Measurements from ENCODE around the gene GPR62. TPM values are rescaled to one million over a fixed set of nuclear protein-coding genes. Genes with fewer than 3 reads are reported as not detected.

Gene GPR62
- total RNA-seq, 1 experiment from 2014 or later: not detected

GRCh38 chr3:51943451-51944391, 11.5 kb upstream of the GPR62 start:
- Histone ChIP-seq H3K9me2 (ENCODE audit: insufficient read depth) (no peaks in the 10 kb centered on the region), H3K27me3 (ENCODE audit: insufficient read depth, low read depth) (no peaks in the 10 kb centered on the region), H3K27ac (no peak overlapping the region), H3K79me2 (ENCODE audit: low read depth) (peaks cover 26% of the 10 kb centered on the region), H4K20me1 (ENCODE audit: insufficient read depth) (peaks cover 5% of the 10 kb centered on the region; the same call in 1 of the 2 replicates), H3K4me3 (peak overlapping the region; percentile 72; the same call in 1 of the 2 replicates), H3K4me1 (replicated peaks; ENCODE audit: insufficient read depth) (peaks cover 16% of the 10 kb centered on the region; the same call in 1 of the 2 replicates), H3F3A (ENCODE audit: insufficient read depth, low read depth) (no peaks in the 10 kb centered on the region; the same call in 1 of the 2 replicates), H2AFZ (no peak overlapping the region), H3K36me3 (ENCODE audit: low read depth) (no peaks in the 10 kb centered on the region; the same call in 1 of the 2 replicates), H3K9me3 (ENCODE audit: insufficient read depth, low read depth) (no peaks in the 10 kb centered on the region), H3K4me2 (peak overlapping the region; percentile 98)
- ChIA-PET CTCF (interaction anchor here (0.6 to 1.2 kb wide), 4 partner anchors 30 to 444 kb away, joined by 3 to 6 read pairs (median 4); partner anchors contain the start of genes ABHD14B and DCAF1), POLR2A (ENCODE audit: unreplicated experiment) (interaction anchor here (0.6 kb wide), 1 partner anchor 444 kb away, joined by 8 read pairs; the partner anchor contains the start of gene DCAF1)
- no peak for TF ChIP-seq EZH2 (IDR thresholded peaks at IDR 0.05; ENCODE audit: low read depth)
- no peak for TF ChIP-seq CTCF (conservative IDR thresholded peaks at IDR 0.05)
- BruUV-seq (replicated peaks): no TSS peak
- intact Hi-C loops (cut with micrococcal nuclease; ENCODE audit: unreplicated experiment): loop anchor here (2.0 to 5.0 kb wide), 4 partner anchors 39 to 394 kb away; partner anchors contain the start of genes ACY1, DUSP7 and TWF2
- no peak for DNase-seq

- no peak overlapping the region for H3K4me3 ChIP-seq
- CTCF ChIA-PET: no interaction called here
- H3K9me2 ChIP-seq (ENCODE audit: insufficient read depth): no peaks in the 10 kb centered on the region
- peaks cover 21% of the 10 kb centered on the region for H3K79me2 ChIP-seq (ENCODE audit: low read depth)
- no TSS peak for BruUV-seq (replicated peaks)
- H3K27me3 ChIP-seq (ENCODE audit: insufficient read depth, low read depth): no peaks in the 10 kb centered on the region
- no peaks in the 10 kb centered on the region for H3K9me3 ChIP-seq (ENCODE audit: insufficient read depth, low read depth)
- DNase-seq: no peak
- no peaks in the 10 kb centered on the region for H3K36me3 ChIP-seq (ENCODE audit: low read depth)
- POLR2A ChIA-PET (ENCODE audit: unreplicated experiment): no interaction called here
- TF ChIP-seq EZH2 (IDR thresholded peaks at IDR 0.05; ENCODE audit: low read depth): no peak
- no peak for TF ChIP-seq CTCF (conservative IDR thresholded peaks at IDR 0.05)
- H3F3A ChIP-seq (ENCODE audit: insufficient read depth, low read depth): no peaks in the 10 kb centered on the region; the same call in 1 of the 2 replicates
- peaks cover 16% of the 10 kb centered on the region; the same call in 1 of the 2 replicates for H3K4me1 ChIP-seq (replicated peaks; ENCODE audit: insufficient read depth)
- intact Hi-C loops (cut with micrococcal nuclease; ENCODE audit: unreplicated experiment): loop anchor here (5.0 kb wide), 2 partner anchors 293 to 393 kb away; partner anchors contain the start of gene TWF2
- peaks cover 5% of the 10 kb centered on the region; the same call in 1 of the 2 replicates for H4K20me1 ChIP-seq (ENCODE audit: insufficient read depth)
- no peak overlapping the region for H3K27ac ChIP-seq
- H2AFZ ChIP-seq: no peak overlapping the region
- no peak overlapping the region for H3K4me2 ChIP-seq
These were observed 10.6 kb upstream of the GPR62 start for GRCh38 chr3:51944451-51945021.

- Histone ChIP-seq H3K4me1 (replicated peaks; ENCODE audit: insufficient read depth) (peaks cover 16% of the 10 kb centered on the region; the same call in 1 of the 2 replicates), H3K9me3 (ENCODE audit: insufficient read depth, low read depth) (no peaks in the 10 kb centered on the region), H3K9me2 (ENCODE audit: insufficient read depth) (no peaks in the 10 kb centered on the region), H3F3A (ENCODE audit: insufficient read depth, low read depth) (no peaks in the 10 kb centered on the region; the same call in 1 of the 2 replicates), H3K27ac (no peak overlapping the region), H2AFZ (no peak overlapping the region), H3K4me2 (no peak overlapping the region), H3K27me3 (ENCODE audit: insufficient read depth, low read depth) (no peaks in the 10 kb centered on the region), H3K79me2 (ENCODE audit: low read depth) (peaks cover 14% of the 10 kb centered on the region), H3K36me3 (ENCODE audit: low read depth) (no peaks in the 10 kb centered on the region), H3K4me3 (no peak overlapping the region), H4K20me1 (ENCODE audit: insufficient read depth) (no peaks in the 10 kb centered on the region)
- no peak for TF ChIP-seq CTCF (conservative IDR thresholded peaks at IDR 0.05)
- TF ChIP-seq EZH2 (IDR thresholded peaks at IDR 0.05; ENCODE audit: low read depth): no peak
- no TSS peak for BruUV-seq (replicated peaks)
- intact Hi-C loops (cut with micrococcal nuclease; ENCODE audit: unreplicated experiment): no loop called here
- DNase-seq: no peak
- POLR2A ChIA-PET (ENCODE audit: unreplicated experiment): no interaction called here
- CTCF ChIA-PET: no interaction called here
These were observed 9.9 kb upstream of the GPR62 start for GRCh38 chr3:51945031-51945840.
